ENCODE results near the gene SPN.
"Not testable (repeated sequence)": the region's sequence is repeated elsewhere in the genome, so short reads cannot be mapped to it uniquely, and the experiment has no call there.

SPN gene, protein sequence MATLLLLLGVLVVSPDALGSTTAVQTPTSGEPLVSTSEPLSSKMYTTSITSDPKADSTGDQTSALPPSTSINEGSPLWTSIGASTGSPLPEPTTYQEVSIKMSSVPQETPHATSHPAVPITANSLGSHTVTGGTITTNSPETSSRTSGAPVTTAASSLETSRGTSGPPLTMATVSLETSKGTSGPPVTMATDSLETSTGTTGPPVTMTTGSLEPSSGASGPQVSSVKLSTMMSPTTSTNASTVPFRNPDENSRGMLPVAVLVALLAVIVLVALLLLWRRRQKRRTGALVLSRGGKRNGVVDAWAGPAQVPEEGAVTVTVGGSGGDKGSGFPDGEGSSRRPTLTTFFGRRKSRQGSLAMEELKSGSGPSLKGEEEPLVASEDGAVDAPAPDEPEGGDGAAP

DNA sequence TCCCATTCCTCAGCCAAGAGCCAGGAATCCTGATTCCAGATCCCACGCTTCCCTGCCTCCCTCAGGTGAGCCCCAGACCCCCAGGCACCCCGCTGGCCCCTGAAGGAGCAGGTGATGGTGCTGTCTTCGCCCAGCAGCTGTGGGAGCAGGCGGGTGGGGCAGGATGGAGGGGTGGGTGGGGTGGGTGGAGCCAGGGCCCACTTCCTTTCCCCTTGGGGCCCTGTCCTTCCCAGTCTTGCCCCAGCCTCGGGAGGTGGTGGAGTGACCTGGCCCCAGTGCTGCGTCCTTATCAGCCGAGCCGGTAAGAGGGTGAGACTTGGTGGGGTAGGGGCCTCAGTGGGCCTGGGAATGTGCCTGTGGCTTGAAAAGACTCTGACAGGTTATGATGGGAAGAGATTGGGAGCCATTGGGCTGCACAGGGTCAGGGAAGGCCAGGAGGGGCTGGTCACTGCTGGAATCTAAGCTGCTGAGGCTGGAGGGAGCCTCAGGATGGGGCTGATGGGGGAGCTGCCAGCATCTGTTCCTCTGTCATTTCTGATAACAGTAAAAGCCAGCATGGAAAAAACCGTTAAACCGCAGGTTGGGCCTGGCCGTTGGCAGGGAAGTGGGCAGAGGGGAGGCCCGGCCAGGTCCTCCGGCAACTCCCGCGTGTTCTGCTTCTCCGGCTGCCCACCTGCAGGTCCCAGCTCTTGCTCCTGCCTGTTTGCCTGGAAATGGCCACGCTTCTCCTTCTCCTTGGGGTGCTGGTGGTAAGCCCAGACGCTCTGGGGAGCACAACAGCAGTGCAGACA lies at the start of gene SPN:
Gene SPN, plus strand, starts transcription at position 232 of the 791 bp plus-strand sequence. Its CDS starts 482 bp downstream, at position 714.
- TF ChIP-seq, protein P1, sequence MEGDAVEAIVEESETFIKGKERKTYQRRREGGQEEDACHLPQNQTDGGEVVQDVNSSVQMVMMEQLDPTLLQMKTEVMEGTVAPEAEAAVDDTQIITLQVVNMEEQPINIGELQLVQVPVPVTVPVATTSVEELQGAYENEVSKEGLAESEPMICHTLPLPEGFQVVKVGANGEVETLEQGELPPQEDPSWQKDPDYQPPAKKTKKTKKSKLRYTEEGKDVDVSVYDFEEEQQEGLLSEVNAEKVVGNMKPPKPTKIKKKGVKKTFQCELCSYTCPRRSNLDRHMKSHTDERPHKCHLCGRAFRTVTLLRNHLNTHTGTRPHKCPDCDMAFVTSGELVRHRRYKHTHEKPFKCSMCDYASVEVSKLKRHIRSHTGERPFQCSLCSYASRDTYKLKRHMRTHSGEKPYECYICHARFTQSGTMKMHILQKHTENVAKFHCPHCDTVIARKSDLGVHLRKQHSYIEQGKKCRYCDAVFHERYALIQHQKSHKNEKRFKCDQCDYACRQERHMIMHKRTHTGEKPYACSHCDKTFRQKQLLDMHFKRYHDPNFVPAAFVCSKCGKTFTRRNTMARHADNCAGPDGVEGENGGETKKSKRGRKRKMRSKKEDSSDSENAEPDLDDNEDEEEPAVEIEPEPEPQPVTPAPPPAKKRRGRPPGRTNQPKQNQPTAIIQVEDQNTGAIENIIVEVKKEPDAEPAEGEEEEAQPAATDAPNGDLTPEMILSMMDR (IDR thresholded peaks at IDR 0.05; ENCODE audit: low read depth, low read length, missing control alignments): no peak
- DNase-seq (ENCODE audit: low read depth): no peak
- H3K4me3 ChIP-seq (ENCODE audit: low read depth, low read length): peak within 1 kb of the TSS; percentile 73

DNA sequence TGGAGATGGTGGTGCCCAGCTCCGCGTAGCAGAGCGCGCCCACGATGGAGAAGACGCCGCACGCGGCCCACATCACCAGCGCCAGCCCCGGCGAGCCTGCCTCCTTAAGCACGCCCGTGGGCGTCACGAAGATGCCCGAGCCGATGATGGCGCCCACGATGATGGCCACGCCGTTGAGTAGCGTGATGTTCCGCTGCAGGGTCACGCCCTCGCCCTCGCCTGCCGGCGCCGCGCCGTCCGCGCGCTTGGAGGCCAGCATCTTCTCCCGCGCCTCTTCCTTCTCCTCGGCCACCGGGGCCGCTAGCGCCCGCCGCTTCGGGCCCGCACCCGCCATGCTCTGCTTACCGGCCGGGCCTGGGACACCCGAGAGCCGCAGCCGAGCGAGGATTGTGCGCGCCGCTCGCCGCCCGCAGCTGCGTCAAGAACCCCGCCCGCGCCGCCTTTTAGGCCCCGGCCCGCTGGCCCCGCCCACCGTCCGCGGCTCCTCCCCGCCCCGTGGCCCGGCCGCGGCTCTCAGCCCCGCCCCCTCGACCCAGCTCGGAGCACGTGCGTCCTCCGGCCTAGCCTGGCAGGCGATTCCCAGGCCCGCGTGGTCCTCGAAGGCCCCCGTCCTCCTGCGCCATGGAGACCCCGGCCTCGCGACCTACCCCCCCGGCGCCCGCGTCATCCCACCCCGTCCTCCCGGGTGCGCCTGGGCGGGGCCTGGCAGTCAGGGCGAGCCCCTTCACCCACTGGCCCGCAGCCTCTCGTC lies 49.6 kb upstream of the SPN start:
- H3K4me3 ChIP-seq (ENCODE audit: low read depth, low read length): peak overlapping the region; percentile 69
- DNase-seq (ENCODE audit: low read depth): not testable (repeated sequence)

DNA sequence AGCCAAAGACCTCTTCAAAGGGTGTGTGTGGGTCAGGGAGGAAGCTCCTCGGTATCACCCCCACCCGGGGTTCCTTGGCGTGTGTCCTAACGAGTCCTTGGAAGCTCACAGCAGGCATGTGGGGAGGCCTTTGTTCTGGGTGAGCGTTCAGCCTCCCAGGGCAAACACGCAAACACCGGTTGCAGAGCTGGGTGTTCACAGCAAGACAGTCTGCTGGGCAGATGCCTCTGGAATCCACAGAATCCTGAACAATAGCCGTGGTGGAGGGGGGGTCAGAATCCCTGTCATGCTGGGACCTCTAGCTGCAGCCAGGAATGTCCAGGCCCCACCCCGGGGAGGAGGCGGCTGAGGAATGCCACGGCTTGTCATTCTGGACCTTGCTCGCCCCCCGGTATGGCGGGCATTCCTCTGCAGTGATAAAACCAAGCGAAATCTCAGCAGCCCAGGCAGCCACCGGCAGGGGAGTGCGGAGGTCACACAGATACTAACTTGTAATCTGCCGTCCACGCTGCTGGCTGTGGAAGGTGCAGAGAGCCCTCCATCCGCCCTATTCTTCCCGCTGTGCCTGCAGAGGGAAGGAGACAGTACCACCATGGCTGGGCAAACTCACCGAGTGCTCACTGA lies 48.2 kb upstream of the SPN start:
- DNase-seq (ENCODE audit: low read depth); H3K4me3 ChIP-seq (ENCODE audit: low read depth, low read length): not testable (repeated sequence)

DNA sequence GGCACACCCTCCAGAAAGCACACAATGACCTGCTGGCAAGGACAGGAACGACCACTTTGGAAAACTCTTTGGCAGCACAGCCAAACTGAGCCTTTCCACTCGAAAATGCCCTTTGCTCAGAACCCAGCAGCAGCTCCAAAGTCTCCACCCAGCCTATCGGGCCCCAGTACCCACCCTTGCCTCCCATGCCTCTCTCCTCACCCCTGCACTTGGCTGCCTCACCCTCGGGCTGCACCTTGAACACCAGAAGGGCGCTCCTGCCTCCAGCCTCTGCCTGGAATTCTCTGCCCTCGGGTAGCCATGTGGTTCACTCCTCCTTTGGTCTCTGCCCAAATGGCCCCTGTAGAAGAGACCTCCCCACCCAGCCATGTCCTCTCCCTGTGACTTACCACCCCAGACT lies 46.9 kb upstream of the SPN start:
- H3K4me3 ChIP-seq (ENCODE audit: low read depth, low read length); DNase-seq (ENCODE audit: low read depth): not testable (repeated sequence)

DNA sequence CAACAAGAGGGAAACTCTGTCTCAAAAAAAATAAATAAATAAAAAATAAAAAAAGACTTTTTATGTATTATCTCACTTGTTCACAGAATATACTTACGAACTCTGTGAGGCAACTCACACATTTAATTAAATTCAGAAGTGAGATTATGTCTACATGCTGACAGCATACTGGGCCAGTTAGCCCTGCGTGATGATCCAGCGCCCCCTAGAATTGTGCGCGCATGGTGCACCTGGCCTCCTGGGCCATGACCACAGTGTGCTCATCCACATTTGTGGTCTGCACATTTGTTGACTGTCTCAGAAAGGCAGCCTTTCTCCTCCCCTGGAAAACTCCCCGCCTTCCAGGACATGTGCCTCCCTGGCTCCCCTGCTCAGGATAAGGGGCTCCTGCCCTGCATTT lies 42.5 kb upstream of the SPN start:
- TF ChIP-seq, protein P1 (IDR thresholded peaks at IDR 0.05; ENCODE audit: low read depth, low read length, missing control alignments): peak; percentile 23
- DNase-seq (ENCODE audit: low read depth): not testable (repeated sequence)

DNA sequence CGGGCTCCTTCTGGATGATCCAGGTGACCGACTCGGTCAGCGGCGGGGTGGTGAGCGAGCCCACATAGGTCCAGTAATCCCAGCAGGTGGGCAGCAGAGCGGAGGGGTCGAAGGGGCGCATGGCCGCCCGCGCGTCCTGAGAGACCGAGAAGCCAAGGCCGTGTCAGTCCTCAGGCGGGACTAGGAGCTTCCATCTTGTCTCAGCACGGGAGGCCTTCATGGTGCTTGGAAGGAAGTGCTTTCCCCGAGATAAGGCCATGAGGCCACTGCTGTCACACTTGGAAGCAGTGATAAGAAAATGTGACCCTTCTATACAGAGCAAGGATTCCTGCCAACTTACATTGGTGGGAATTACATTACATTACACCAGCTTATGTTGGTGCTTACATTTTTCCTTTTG lies 40.3 kb upstream of the SPN start:
- H3K4me3 ChIP-seq (ENCODE audit: low read depth, low read length); DNase-seq (ENCODE audit: low read depth): not testable (repeated sequence)

More for the DNA sequence above, 42.5 kb upstream of the SPN start:
- not testable (repeated sequence) for H3K4me3 ChIP-seq (ENCODE audit: low read depth, low read length)

DNA sequence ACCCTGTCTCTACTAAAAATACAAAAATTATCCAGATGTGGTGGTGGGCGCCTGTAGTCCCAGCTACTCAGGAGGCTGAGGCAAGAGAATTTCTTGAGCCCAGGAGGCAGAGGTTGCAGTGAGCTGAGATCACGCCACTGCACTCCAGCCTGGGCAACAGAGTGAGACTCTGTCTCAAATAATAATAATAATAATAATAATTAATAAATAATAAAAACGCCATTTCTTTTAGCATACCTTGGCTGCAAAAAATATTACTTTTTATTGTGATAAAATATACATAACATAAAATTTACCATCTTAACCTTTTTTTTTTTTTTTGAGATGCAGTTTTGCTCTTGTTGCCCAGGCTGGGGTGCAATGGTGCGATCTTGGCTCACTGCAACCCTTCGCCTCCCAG lies 39.8 kb upstream of the SPN start:
- not testable (repeated sequence) for H3K4me3 ChIP-seq (ENCODE audit: low read depth, low read length); DNase-seq (ENCODE audit: low read depth)

DNA sequence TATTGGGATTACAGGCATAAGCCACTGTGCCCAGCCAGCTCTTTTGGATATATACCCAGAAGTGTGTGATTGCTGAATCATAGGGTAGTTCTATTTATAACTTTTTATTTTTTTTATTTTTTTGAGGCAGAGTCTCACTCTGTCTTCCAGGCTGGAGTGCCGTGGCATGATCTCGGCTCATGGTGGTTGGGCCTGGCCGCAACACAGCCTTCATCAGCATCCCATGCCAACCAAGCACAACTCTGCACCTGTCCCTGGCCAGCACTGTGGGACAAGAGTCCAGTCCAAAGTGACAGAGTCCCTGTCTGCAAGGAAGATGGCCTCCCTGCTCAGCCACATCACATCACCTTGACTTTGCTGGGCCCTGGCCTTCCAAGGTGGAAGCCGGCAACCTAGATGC lies 37.9 kb upstream of the SPN start:
- H3K4me3 ChIP-seq (ENCODE audit: low read depth, low read length); DNase-seq (ENCODE audit: low read depth): not testable (repeated sequence)

DNA sequence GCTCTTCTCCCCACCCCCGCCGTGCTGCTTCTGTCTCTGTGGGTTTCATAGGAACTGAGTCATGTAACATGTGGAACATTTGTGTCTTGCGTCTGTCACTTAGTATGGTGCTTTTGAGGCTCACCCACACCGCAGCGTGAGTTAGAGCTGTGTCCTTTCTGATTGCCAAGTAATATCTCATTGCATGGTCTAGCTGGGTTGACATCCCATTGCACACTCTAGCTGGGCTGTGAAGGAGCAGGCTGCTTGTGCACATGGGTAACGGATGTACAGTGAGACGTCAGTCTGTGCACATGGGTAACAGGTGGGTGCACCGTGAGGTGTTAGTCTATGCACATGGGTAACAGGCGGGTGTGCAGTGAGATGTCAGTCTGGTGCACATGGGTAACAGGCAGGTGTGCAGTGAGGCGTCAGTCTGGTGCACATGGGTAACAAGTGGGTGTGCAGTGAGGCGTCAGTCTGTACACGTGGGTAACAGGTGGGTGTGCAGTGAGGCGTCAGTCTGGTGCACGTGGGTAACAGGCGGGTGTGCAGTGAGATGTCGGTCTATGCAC lies 36.2 kb upstream of the SPN start:
- DNase-seq (ENCODE audit: low read depth): peak; percentile 53
- not testable (repeated sequence) for H3K4me3 ChIP-seq (ENCODE audit: low read depth, low read length)

DNA sequence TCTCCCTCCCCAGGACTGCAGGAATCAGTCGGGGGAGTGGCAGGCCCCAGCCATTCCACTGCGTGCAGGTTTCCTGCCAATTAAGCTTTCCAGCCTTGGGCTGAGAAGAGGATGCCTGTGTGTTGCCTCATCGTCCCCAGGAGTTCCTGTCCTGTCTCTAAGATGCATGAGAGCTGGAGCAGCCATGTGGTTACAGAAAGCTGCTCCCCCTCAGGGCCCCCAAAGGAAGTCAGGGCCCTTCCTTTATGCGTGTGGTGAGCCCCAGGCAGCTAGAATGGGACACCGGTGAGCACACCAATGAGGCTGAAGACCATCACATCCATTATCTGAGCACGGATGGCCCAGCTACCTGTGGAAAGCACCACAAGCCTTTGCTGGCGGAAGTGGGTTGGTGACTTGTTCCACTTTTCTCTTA lies 35.4 kb upstream of the SPN start:
- not testable (repeated sequence) for H3K4me3 ChIP-seq (ENCODE audit: low read depth, low read length); DNase-seq (ENCODE audit: low read depth)

DNA sequence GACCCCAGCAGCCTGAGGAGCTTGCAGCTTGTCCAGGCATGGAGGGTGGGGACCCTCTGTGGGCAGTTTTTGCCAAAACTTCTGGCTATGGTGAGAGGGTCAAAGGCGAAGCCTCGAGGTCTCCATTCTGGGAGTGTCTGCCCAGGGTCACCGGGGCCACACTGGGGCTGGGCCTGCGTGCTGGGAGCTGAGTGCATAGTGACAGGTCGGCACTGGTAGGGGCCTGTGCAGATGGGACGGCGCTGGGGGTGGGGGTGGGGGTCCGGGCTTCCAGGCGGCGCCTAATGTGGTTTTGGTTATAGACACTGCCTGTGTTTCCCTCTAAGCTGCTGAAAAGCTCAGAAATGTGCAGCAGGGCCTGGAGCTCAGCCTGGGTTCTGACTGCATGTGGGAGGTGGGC lies 34.3 kb upstream of the SPN start:
- not testable (repeated sequence) for H3K4me3 ChIP-seq (ENCODE audit: low read depth, low read length); DNase-seq (ENCODE audit: low read depth)

DNA sequence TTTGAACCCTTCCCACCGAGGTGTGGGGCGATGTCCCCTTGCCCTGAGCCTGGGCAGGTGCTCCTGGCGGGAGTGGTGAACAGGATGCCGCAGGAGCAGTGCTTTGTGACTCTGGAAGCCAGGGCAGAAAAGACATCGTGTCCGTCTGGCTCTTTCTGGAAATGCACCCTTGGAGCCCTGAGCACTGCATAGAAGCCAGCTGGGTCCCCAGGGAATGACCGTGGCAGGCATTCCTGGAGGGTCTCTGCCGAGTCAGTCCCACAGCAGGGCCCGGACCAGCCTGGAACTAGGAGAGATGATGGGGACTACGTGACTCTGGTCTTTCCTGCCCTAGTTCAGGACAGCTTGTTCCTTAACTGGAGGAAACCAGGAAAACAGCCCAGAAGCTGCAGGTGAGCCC lies 33.7 kb upstream of the SPN start:
- DNase-seq (ENCODE audit: low read depth); H3K4me3 ChIP-seq (ENCODE audit: low read depth, low read length): not testable (repeated sequence)

DNA sequence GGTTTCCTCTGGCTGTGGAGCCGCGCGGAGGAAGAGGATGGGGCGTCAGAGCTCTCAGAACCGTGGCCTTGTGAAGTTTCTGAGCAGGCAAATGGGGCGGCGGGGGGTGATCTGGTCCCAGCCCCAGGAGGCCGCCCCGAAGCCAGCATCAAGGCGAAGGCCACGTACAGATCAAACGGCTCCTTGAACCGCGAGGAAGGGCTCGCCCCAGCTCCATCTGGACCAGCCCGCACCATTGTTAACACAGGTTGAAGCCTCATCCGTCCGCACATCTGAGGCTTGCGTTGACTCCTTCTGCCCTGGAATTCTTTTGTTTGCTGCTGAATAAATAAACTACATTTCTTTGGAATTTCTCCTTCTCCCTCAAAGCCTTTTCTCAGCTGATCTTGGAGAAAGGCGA lies 31.4 kb upstream of the SPN start:
- not testable (repeated sequence) for DNase-seq (ENCODE audit: low read depth); H3K4me3 ChIP-seq (ENCODE audit: low read depth, low read length)

DNA sequence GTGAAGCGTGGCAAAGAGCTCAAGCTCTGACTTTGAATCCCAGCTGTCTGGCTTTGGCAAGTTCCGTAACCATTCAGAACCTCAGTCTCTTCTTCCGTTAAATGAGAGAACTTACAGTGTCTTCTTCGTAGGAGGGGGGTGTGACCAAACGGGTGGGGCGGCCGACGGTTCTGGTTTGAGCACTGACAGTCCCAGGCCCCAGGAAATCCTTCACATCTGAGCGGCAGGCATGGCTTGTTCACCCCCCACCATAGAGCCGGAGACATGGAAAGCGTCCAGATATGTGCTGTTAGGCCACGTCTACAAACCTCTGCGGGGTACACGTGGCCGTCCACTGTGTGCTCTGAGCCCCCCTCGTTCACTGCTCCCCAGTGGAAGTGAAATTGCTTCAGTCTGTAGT lies 27.1 kb upstream of the SPN start:
- H3K4me3 ChIP-seq (ENCODE audit: low read depth, low read length); DNase-seq (ENCODE audit: low read depth): not testable (repeated sequence)

DNA sequence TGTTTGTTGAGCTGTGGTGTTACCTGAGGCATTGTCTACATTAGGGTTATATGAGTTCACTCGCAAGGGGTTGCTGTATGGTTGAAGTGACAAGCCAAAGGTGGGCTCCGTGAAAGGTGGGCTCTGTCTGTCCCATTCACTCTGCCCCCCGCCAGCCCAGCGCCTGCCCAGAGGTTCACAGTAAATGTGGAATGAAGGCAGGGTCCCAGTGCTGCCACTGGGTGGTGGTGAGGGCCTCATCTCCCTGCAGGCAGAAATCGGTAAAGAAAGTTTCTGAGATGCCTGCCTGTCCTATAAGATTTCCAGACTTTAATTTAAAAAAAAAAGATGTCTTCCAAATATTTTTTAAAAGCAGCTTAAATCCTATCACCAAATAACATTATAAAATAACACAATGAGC lies 26.7 kb upstream of the SPN start:
- H3K4me3 ChIP-seq (ENCODE audit: low read depth, low read length); DNase-seq (ENCODE audit: low read depth): not testable (repeated sequence)

DNA sequence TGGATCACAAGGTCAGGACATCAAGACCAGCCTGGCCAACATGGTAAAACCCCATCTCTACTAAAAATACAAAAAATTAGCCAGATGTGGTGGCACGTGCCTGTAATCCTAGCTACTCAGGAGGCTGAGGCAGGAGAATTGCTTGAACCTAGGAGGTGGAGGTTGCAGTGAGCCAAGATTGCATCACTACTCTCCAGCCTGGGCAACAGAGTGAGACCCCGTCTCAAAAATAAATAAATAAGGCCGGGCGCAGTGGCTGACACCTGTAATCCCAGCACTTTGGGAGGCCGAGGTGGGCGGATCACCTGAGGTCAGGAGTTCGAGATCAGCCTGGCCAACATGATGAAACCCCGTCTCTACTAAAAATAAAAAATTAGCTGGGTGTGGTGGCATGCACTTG lies 24.3 kb upstream of the SPN start:
- DNase-seq (ENCODE audit: low read depth); H3K4me3 ChIP-seq (ENCODE audit: low read depth, low read length): not testable (repeated sequence)

Measured in GM12864 (cell line).